ENCODE measurements around the gene SSBP3. TPM values are rescaled to one million over a fixed set of nuclear protein-coding genes. Genes with fewer than 3 reads are reported as not detected.

SSBP3 gene
- total and polyA plus RNA-seq, 4 donors = 7.7 to 24.7 (median 17.3) TPM

- H3K9ac ChIP-seq (ENCODE audit: low read depth in 1 of 2, low read length in 2 of 2) = no peak overlapping the region
- no peaks in the 10 kb centered on the region for H3K9me3 ChIP-seq (ENCODE audit: control insufficient read depth in 4 of 4, low read length in 3 of 4)
- H3K27ac ChIP-seq (ENCODE audit: low read depth in 1 of 2, low read length in 2 of 2) = no peak overlapping the region
- TF ChIP-seq HNF4G (IDR thresholded peaks at IDR 0.05) (no peak), FOXA1 (IDR thresholded peaks at IDR 0.05) (no peak), TAF1 (conservative IDR thresholded peaks at IDR 0.05) (no peak), RAD21 (IDR thresholded peaks at IDR 0.05) (no peak), CTCF (IDR thresholded peaks at IDR 0.05; ENCODE audit: low read depth, low read length, missing input control) (no peak), HNF4A (conservative IDR thresholded peaks at IDR 0.05) (no peak), GABPA (IDR thresholded peaks at IDR 0.05 in 1 of 2, conservative IDR thresholded peaks at IDR 0.05 in 1 of 2) (no peak), JUND (IDR thresholded peaks at IDR 0.05) (no peak), FOXA2 (IDR thresholded peaks at IDR 0.05) (no peak), YY1 (IDR thresholded peaks at IDR 0.05) (no peak), ZBTB33 (IDR thresholded peaks at IDR 0.05) (no peak), MAX (IDR thresholded peaks at IDR 0.05) (no peak), NR2F2 (IDR thresholded peaks at IDR 0.05) (no peak), REST (IDR thresholded peaks at IDR 0.05) (no peak), SP1 (IDR thresholded peaks at IDR 0.05) (no peak), EGR1 (IDR thresholded peaks at IDR 0.05; ENCODE audit: low read depth in 2 of 2) (no peak)
- TF ChIP-seq, protein P1, sequence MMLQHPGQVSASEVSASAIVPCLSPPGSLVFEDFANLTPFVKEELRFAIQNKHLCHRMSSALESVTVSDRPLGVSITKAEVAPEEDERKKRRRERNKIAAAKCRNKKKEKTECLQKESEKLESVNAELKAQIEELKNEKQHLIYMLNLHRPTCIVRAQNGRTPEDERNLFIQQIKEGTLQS (IDR thresholded peaks at IDR 0.05) = no peak
- 94% methylated on average over 9 of the region's 9 CpGs for WGBS
- peaks cover 0 to 41% (median 33%) of the 10 kb centered on the region in 4 donors for H3K36me3 ChIP-seq (ENCODE audit: control insufficient read depth in 4 of 4, insufficient read depth in 3 of 4, low read depth in 1 of 4, low read length in 3 of 4)
- no peak overlapping the region for H3K4me3 ChIP-seq (ENCODE audit: low read depth in 1 of 3, low read length in 3 of 3)
- DNase-seq (ENCODE audit: low spot score) = no peak
- H3K4me1 ChIP-seq (ENCODE audit: control insufficient read depth in 4 of 4, insufficient read depth in 4 of 4, low read length in 3 of 4) = peaks cover 5 to 27% (median 23%) of the 10 kb centered on the region in 4 donors
- H3K27me3 ChIP-seq (ENCODE audit: control insufficient read depth in 4 of 4, insufficient read depth in 4 of 4, low read length in 3 of 4) = no peaks in the 10 kb centered on the region
Measured at GRCh38 chr1:54398963-54399528, 7.1 kb downstream of the SSBP3 start.

Data from liver (tissue), 9 donors.